ENCODE measurements around the gene CAPN1. TPM values are rescaled to one million over a fixed set of nuclear protein-coding genes. Genes with fewer than 3 reads are reported as not detected.

Gene CAPN1
- total RNA-seq, 4 donors from 2014 or later: 100 to 196 (median 156) TPM

GRCh38 chr11:65209711-65210360 is 28.1 kb downstream of the CAPN1 start:
- Histone ChIP-seq H3K9me3 (no peaks in the 10 kb centered on the region), H3K4me3 (no peak overlapping the region), H3K36me3 (peaks cover 0 to 75% of the 10 kb centered on the region in 2 donors), H3K4me1 (no peaks in the 10 kb centered on the region), H3K27ac (no peak overlapping the region), H3K27me3 (no peaks in the 10 kb centered on the region)
- no peak for TF ChIP-seq CTCF (IDR thresholded peaks at IDR 0.05)
- no peak for TF ChIP-seq EP300 (IDR thresholded peaks at IDR 0.05)
- TF ChIP-seq POLR2AphosphoS5 (IDR thresholded peaks at IDR 0.05): no peak
- TF ChIP-seq POLR2A (IDR thresholded peaks at IDR 0.05): no peak
- ATAC-seq: no peak
- no CpG with 5 or more reads among the region's 20 CpGs for whole genome bisulfite sequencing, 2 donors (ENCODE audit: low coverage in 1 of 2)

GRCh38 chr11:65210361-65210731 is 28.6 kb downstream of the CAPN1 start:
- WGBS, 2 donors (ENCODE audit: low coverage in 1 of 2): no CpG with 5 or more reads among the region's 14 CpGs
- H3K4me1 ChIP-seq: no peaks in the 10 kb centered on the region
- no peaks in the 10 kb centered on the region for H3K9me3 ChIP-seq
- no peak overlapping the region for H3K4me3 ChIP-seq
- no peak overlapping the region for H3K27ac ChIP-seq
- ATAC-seq: no peak
- H3K36me3 ChIP-seq: peaks cover 0 to 70% of the 10 kb centered on the region in 2 donors
- TF ChIP-seq POLR2A (IDR thresholded peaks at IDR 0.05): no peak
- TF ChIP-seq POLR2AphosphoS5 (IDR thresholded peaks at IDR 0.05): no peak
- no peak for TF ChIP-seq EP300 (IDR thresholded peaks at IDR 0.05)
- TF ChIP-seq CTCF (IDR thresholded peaks at IDR 0.05): no peak
- H3K27me3 ChIP-seq: no peaks in the 10 kb centered on the region

- no peak for ATAC-seq
- H3K27ac ChIP-seq: no peak overlapping the region
Observed at GRCh38 chr11:65210748-65211147, 29.0 kb downstream of the CAPN1 start.

GRCh38 chr11:65211293-65212105 is 29.8 kb downstream of the CAPN1 start:
- Histone ChIP-seq H3K9me3 (no peaks in the 10 kb centered on the region), H3K4me1 (no peaks in the 10 kb centered on the region), H3K4me3 (no peak overlapping the region), H3K27ac (no peak overlapping the region), H3K27me3 (no peaks in the 10 kb centered on the region), H3K36me3 (peaks cover 0 to 58% of the 10 kb centered on the region in 2 donors)
- no peak for ATAC-seq
- WGBS, 2 donors (ENCODE audit: low coverage in 1 of 2): 64 to 83% methylated on average over 4 to 9 of the region's 29 CpGs
- TF ChIP-seq EP300 (IDR thresholded peaks at IDR 0.05): no peak
- no peak for TF ChIP-seq CTCF (IDR thresholded peaks at IDR 0.05)
- no peak for TF ChIP-seq POLR2AphosphoS5 (IDR thresholded peaks at IDR 0.05)
- TF ChIP-seq POLR2A (IDR thresholded peaks at IDR 0.05): no peak

More at GRCh38 chr11:65210748-65211147, 29.0 kb downstream of the CAPN1 start:
- Histone ChIP-seq H3K36me3 (peaks cover 0 to 66% of the 10 kb centered on the region in 2 donors), H3K9me3 (no peaks in the 10 kb centered on the region), H3K4me3 (no peak overlapping the region), H3K27me3 (no peaks in the 10 kb centered on the region), H3K4me1 (no peaks in the 10 kb centered on the region)
- TF ChIP-seq CTCF (IDR thresholded peaks at IDR 0.05) (no peak), EP300 (IDR thresholded peaks at IDR 0.05) (no peak), POLR2A (IDR thresholded peaks at IDR 0.05) (no peak), POLR2AphosphoS5 (IDR thresholded peaks at IDR 0.05) (no peak)
- no CpG with 5 or more reads among the region's 4 CpGs for WGBS, 2 donors (ENCODE audit: low coverage in 1 of 2)
